CD1c-positive myeloid dendritic cell (primary cell): ENCODE results near the gene RAB10.
"Not testable (repeated sequence)": the region's sequence is repeated elsewhere in the genome, so short reads cannot be mapped to it uniquely, and the experiment has no call there.

ENCODE experiments used
- DNase-seq: peaks from one replicate; pipeline ENCODE4 v3.0.0-alpha.2; 2016; ENCODE audit errors: extremely low spot score

The RAB10 gene

DNA sequence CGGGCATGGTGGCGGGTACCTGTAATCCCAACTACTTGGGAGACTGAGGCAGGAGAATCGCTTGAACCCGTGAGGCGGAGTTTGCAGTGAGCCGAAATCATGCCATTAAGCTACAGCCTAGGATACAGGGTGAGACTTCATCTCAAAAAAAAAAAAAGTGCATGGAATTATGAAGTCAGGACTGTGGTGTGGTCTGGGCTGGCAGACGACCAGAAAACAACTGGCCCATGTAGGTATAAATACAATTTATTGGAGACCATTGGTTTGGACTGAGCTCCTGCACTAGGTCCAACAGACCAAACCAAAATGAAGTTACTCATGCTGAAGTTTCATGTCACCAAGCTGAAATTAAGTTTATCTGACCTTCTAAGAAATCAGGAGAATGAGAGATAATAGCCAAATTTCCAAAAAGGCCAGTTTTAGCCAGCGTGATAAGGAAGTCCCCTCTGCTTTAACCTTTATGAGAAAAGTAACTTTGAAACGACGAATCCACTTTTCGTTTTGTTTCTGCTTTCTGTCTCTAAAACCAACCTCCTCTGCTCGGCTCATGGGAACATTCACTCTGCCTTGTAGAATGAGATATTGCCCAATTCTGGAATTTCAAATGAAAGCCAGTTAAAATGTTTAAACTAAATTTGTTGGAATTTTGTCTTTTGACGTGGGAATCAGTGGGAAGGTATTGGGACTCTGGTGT is 17.7 kb upstream of the RAB10 start:
- DNase-seq = peak; percentile 40

DNA sequence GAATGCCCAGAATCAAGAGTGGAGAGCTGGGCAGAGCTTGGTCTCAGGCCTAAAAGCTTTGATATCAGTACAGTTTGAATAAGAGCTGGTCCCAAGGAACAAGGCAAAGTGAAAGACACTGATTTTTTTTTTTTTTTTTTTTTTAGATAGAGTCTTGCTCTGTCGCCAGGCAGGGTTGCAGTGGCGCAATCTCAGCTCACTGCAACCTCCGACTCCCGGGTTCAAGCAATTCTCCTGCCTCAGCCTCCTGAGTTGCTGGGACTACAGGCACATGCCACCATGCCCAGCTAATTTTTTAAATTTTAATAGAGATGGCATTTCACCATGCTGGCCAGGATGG is 17.2 kb upstream of the RAB10 start:
- not testable (repeated sequence) for DNase-seq

DNA sequence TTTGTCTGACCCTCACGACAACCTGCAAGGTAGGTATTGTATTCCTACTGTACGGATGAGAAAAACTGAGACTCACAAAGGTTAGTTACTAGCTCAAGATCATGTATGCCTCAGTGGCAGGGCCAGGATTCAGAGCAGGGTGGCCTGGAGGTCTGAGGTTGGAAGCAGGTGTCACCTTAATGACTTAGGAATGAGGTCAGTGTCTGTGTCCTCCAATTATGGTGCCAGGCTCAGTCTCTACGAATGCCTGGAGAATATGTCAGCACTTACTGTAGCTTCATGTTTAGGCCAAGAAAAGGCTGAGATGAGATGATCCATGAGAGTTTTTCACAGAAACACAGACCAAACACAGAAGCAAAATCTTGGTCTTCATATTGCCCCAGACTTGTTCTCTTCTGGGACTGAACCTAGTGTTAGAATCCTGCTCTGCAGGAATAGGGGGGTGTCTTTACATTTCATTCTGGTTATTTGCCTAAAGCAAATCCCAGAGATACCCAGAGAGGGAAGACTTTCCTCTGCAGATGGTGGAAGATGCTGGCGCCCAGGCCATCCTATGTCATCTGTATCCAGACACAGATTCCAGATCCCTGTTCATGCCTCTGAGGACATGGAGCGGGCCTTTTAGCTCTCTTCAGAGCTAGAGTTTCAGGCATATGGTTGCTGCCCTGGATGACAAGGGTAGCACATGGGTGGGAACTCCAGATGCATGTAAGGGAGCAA is 16.3 kb upstream of the RAB10 start:
- no peak for DNase-seq

DNA sequence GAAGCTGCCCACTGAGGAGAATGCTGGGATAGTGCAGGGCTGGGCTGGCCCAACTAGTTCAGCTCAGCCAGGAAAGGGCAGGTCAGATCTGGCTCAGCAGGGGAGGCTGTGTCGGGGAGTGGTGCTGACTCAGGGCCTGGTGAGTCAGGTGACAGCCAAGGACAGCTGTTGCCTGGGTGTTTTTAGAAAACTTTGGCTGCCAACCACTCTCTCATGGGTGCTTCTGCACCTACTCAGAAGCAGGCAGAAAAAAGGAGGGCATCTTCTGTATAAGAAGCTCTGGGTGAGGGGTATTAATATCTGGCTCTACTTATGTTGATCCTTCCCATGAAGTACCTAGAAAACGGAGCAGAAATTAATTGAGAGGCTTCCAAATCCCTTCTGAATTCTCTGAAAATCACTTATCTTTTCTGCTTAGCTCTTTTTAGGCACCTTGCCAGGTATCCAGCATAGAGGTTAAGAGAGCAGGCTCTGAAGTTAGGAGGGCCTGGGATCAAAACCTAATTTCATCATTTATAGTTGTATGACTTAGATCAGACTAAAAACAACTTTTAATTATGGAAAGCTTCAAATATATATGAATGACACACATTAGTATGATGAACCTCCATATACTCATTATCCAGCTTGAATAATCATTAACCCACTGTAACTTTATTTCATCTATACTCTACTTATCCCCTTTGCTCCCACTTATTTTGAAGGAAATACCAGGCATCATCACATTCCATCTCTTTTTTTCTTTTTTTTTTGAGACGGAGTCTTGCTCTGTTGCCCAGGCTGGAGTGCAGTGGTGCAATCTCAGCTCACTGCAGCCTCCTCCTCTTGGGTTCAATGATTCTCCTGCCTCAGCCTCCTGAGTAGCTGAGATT is 15.5 kb upstream of the RAB10 start:
- DNase-seq = peak; percentile 58

DNA sequence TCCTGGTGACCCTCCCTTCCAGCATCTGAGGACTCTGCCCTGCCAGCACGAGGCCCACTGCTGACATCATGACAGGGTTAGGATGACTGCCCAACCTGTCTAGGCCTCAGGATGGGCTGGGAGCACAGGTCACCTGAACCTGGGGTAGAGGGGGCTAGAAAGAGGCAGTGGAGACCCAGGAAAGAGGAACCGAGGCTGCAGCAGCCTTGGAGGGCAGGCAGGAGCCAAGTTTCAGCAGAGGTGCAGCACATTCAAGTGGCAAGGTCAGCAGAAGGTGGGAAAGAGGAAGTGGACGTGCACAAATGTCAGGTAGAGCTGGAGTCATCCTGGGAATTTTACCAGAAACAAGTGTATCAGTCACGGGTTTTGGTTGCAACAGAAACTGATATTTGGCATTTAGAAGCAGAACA is 13.6 kb upstream of the RAB10 start:
- peak; percentile 32 for DNase-seq

DNA sequence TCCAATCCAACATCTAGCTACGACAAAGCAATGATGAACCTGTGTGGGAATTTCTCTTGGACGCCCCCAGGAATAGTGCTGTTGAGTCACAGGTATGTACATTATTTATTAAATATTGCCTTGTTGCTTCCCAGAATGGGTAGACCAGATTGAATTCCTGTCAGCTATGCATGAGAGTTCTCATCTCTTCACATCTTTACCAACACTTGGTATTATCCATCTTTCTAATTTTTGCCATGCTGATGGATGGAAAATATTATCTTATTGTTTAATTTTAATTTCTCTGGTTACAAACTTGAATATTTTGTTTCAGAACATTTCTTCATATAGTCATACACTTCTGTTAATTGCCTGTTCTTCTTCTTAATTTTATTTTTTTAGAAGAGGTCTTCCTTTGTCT is 9.6 kb upstream of the RAB10 start:
- no peak for DNase-seq

DNA sequence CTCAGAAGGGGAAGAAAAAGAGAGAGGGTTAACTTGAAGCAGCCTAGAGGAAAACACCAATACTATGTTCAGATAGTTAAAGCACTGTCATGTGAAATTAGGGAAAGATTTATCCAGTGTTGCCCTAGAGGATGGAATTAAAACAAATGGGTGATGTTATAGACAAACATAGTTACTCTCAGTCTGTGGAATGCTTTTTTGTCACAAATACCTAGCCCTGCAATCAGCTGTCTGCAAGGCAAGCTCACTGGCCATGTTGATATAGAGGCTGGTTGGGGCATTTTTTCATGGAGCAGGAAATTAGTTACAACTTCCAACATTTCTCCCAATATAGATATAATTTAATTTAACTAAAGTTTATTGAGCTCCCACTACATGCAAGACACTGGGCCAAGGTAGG is 8.4 kb upstream of the RAB10 start:
- no peak for DNase-seq

DNA sequence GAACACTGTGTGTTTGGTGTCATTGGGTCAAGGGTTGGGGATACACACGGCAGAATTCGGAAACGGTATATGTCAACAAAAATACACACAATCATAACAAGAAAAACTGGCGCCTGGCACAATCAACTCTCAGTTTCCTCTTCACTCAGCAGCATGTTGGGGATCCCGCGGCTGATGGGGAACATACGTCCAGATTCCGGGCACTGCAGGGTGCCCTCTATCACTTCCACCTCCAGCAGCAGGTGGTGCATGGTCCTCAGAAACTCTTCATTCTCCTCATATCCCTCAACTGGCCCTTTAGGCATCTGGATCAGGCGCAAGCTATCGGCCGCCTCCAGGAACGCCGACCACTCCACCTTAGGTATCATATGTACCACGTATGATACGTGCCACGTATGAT is 5.8 kb upstream of the RAB10 start:
- DNase-seq = not testable (repeated sequence)

DNA sequence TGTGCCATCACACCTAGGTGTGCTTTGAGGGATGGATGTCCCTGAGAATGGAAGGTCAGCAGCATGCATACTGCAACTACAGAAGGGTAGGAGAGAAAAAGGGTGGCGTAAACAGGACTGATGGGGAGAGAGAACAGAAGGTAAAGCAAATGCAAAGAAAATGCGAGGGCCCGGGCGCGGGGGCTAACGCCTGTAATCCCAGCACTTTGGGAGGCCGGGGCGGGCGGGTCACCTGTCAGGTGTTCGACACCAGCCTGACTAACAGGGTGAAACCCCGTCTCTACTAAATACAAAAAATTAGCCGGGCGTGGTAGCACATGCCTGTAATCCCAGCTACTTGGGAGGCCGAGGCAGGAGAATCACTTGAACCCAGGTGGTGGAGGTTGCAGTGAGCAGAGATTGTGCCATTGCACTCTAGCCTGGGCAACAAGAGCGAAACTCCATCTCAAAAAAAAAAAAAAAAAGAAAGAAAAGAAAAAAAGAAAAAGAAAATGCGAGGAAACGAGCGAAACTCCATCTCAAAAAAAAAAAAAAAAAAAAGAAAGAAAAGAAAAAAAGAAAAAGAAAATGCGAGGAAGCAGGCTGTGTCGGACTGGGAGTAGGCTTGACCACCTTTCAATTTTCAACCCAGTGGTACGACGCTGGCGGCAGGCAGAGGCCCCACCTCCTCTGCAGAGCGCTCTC is 1.2 kb upstream of the RAB10 start:
- not testable (repeated sequence) for DNase-seq

DNA sequence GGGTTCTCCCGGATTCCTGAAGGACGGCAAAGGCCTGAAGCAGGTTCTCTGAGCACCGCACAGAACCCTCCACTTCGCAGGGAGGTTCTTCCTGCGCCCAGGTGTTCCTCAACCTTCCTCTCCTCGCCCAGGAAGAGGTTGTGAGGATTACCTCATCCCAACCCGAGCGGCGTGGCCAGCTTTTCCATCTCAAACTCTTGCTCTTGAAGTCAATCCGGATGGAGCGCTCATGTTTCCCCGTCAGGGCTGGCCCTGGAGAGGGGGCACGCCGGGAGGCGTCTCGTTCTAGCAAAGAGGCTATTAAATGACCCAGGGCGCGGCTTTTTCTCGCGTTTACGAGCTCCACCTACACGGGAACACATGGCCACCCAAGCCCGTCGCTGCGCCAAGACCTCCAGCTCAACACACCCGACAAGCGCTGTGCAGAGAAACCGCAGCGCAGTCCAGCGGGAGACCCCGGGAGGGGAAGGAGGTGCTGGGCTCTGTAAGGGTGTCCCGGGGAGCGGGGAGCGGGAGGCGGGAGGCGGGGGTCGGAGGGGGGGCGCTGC is 540 bp upstream of the RAB10 start:
- DNase-seq = no peak

DNA sequence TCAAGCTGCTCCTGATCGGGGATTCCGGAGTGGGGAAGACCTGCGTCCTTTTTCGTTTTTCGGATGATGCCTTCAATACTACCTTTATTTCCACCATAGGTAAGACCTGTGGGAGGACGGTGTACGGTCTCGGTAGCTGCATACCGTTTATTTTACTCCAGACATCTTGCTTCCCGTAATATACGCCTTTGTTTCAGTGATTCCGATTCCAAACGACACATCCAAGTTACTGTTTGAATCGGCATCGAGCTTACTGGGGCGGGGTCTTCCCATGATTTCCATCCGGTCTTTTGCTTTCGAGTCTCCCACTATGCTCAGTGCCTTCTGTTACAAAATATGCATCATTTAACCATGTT is 731 bp downstream of the RAB10 start:
- DNase-seq = peak; percentile 30

DNA sequence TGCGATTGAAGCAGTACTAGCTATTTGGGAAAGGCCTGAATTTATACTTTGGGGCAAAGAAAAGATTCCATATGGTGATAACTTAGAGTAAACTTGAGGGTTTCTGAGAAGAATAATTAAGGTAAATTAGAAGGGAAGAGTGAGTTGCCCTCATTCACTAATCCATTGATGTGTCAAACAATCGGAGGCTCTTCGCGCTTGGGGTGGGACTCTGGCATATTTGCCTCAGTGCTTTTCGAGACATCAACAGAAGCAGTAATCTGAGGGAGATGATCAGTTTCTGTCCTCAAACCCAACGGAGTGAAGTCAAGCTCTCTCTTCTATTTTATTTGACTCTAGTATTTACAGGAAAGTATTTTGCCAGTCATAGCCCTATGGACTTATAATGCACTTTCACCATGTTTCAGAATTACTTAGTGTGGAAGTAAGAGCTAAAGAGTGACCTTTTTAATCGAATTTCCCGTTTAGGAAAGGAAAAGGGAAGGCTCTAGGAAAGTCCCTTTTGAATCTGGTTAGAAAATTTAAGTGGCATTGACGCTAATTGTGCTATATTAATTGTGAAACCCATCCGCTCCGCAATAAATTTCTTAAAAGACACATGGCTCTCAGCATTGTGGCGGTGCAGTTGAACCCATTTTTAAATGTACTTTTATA is 1.3 kb downstream of the RAB10 start:
- DNase-seq = peak; percentile 68

DNA sequence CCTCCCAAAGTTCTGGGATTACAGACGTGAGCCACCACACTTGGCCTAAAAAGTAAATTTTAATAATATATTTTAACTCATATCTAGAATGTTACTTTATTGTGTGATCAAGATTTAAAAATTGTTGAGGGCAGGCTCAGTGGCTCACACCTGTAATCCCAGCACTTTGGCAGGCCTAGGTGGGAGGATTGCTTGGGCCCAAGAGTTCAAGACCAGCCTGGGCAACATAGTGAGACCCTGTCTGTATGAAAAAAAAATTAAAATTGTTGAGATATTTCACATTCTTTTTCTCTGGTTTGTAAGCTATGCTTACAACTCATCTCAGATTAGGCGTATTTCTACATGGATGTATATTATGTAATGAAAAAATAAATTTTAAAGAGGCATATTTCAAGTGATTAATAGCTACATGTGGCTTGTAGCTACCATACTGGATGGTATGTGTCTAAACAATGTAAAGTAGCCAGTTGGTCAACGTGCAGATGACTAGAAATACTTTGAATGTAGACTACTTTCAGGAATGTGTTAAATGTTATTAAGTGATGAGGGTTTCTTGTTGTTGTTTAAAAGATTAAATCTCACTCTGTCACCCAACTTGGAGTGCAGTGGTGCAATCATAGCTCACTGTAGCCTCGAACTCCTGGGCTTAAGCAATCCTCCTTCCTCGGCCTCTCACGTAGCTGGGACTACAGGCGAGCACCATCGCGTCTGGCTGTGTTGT is 5.9 kb downstream of the RAB10 start:
- no peak for DNase-seq

DNA sequence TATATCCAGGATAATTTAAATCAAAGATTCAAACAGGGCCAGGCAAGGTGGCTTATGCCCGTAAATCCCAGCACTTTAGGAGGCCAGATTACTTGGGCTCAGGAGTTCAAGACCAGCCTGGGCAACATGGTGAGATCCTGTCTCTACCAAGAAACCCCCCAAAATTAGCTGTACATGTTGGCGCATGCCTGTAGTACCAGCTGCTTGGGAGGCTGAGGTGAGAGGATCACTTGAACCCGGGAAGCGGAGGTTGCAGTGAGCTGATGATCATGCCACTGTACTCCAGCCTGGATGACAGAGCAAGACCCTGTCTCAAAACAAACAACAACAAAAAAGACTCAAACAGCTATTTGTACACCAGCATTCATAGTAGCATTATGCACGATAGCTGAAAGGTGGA is 9.2 kb downstream of the RAB10 start:
- no peak for DNase-seq

DNA sequence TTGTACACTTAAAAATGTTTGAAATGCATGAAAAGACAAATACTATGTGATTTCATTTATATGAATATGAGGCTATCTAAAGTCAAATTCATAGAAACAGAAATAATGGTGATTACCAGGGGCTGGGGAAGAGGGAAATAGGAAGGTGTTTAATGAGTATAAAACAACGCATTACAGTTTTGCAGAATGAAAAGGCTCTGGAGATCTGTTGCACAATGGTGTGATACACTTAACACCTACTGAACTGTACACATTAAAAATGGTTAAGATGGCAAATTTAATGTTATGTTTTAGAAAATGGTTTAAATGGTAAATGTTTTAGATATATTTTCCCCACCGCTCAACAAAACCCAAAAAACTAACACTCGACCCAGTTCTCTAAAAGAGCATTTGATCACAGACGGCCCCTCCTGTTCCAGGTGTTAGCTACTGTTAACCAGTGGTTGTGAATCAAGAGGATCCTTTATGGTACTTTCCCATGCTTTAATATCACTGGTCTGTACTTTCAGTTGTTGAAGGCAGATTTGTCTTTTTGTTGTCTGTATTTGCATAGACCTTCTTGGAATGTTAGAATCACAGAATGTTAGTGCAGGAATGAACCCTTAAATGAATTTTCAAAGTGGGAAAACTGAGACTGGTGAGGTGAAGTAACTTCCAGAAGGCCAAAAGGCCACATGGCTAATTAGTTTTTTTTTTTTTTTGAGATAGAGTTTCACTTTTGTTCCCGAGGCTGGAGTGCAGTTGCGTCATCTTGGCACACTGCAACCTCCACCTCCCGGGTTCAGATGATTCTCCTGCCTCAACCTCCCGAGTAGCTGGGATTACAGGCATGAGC is 10.2 kb downstream of the RAB10 start:
- no peak for DNase-seq

DNA sequence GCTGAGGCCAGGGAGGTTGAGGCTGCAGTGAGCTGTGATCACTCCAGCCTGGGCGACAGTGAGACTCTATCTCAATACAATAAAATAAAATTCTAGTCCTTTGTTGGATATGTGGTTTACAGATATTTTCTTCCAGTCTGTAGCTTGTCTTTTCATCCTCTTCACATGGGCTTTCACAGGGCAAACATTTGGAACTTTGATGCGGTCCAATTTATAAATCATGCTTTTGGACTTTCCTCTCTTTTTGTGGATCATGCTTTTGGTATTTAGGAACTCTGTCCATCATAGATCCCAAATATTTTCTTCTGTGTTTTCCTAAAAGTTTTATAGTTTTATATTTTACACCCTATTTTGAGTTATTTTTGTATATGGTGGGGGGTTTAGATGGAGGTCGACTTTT is 14.9 kb downstream of the RAB10 start:
- no peak for DNase-seq

DNA sequence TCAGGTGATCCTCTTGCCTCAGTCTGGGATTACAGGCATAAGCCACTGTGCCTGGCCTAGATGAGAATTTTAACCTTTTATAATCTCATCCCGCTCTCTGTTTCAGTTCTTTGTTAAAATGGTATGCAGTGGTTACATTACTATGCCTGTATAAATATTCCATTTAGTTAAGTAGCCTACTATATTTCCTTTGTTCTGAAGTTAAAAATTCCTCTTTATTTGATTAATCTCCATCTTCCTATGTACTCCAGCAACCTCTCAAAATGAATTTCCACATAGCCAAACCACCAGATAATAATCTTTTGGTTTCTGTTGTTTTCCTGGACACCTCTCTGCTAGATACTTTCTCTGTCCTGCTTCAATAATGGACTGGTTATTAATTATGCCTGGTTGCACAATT is 15.8 kb downstream of the RAB10 start:
- DNase-seq = no peak

DNA sequence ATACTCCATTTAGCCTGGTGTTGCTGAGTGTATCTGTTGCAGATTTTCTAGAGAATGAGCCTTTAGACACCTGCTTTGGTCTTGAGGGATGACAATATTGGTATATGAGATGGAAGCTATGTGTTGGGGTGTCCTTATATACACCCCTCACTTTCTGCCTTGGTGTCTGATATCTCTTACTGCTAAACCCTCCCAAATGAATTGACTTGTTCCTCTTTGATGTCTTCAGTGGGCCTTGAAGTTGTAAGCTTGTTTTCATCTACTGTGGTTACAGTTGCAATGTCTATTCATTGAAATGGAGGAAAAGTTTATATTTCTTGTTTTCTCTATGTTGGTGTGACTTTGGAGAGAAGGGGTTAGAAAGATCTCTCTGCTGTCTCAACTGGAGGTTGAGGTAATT is 18.9 kb downstream of the RAB10 start:
- DNase-seq = no peak

DNA sequence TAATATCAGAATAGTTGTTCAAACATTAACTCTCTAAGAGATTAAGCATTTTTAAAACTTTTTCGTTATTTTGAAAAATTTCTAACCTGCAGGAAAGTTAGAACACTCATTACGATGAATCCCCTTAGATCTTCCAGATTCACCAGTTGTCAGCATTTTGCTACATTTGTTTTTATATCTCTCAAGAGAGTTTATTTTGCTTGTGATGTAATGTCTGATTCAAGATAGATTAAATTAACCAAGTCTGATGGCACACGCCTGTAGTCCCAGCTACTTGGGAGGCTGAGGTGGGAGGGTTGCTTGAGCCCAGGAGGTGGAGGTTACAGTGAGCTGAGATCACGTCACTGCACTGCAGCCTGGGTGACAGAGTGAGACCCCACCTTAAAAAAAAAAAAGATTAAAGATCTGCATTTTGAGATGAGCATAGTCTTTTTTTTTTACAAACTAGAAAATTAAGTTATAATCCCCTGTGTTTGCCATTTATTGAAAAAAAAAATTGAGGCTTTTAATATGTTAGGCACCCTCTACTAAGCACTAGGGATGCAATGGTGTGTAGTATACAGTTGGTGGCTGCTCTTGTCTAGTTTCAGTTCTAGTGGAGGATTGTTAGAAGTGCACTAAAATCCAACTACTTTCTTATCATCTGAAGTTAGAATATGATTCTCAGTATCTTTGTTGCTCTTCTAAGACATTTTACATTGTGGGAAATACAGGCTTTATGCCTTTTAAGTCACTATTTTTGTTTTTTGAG is 20.9 kb downstream of the RAB10 start:
- DNase-seq = no peak
